ENCODE data around the gene CBS.
"Not testable (repeated sequence)": the region's sequence is repeated elsewhere in the genome, so short reads cannot be mapped to it uniquely, and the experiment has no call there.

Gene CBS

GRCh38 chr21:43102281-43102680 lies 26.6 kb upstream of the CBS start:
- not testable (repeated sequence) for H3K14ac ChIP-seq (ENCODE audit: low read length); H4K91ac ChIP-seq (ENCODE audit: low read depth, low read length, poor library complexity)

GRCh38 chr21:43101676-43102075 lies 26.0 kb upstream of the CBS start:
- not testable (repeated sequence) for H3K36me3 ChIP-seq (replicated peaks in 1 of 2; ENCODE audit: control insufficient read depth in 2 of 2, insufficient read depth in 2 of 2, low read length in 2 of 2); H3K27me3 ChIP-seq (ENCODE audit: control insufficient read depth in 3 of 3, insufficient read depth in 3 of 3, low read depth in 1 of 3, low read length in 3 of 3); H3K4me1 ChIP-seq (ENCODE audit: control insufficient read depth in 2 of 2, insufficient read depth in 1 of 2, low read depth in 1 of 2, low read length in 2 of 2); H4K8ac ChIP-seq (ENCODE audit: low read depth, low read length); H2BK120ac ChIP-seq (ENCODE audit: low read depth, low read length); H3K27ac ChIP-seq (replicated peaks; ENCODE audit: low read length); H3K9ac ChIP-seq (ENCODE audit: low read depth, low read length, poor library complexity); H3K14ac ChIP-seq (ENCODE audit: low read length); H4K91ac ChIP-seq (ENCODE audit: low read depth, low read length, poor library complexity); H3K4me2 ChIP-seq (ENCODE audit: insufficient read depth, low read length, poor library complexity, severe bottlenecking); H3K23ac ChIP-seq (ENCODE audit: low read depth, low read length, poor library complexity); H2AK5ac ChIP-seq (ENCODE audit: low read depth, low read length); H3K4me3 ChIP-seq (ENCODE audit: low read length in 2 of 2); H2BK5ac ChIP-seq (ENCODE audit: low read length); H3K18ac ChIP-seq (ENCODE audit: low read length); H3K79me1 ChIP-seq (ENCODE audit: low read depth, low read length); H2AFZ ChIP-seq (ENCODE audit: low read length); H2BK12ac ChIP-seq (ENCODE audit: low read length); DNase-seq (ENCODE audit: low spot score); H3K9me3 ChIP-seq (replicated peaks in 1 of 2; ENCODE audit: control insufficient read depth in 2 of 2, insufficient read depth in 1 of 2, low read depth in 1 of 2, low read length in 2 of 2); H3K4ac ChIP-seq (ENCODE audit: low read length); H2BK15ac ChIP-seq (ENCODE audit: low read length)
- WGBS, 2 donors (ENCODE audit: extremely low coverage in 2 of 2, insufficient read length in 2 of 2, insufficient replicate concordance in 1 of 2), result no CpG with 5 or more reads among the region's 5 CpGs

More at GRCh38 chr21:43102281-43102680, 26.6 kb upstream of the CBS start:
- DNase-seq (ENCODE audit: low spot score); H2BK120ac ChIP-seq (ENCODE audit: low read depth, low read length); H2BK5ac ChIP-seq (ENCODE audit: low read length); H2AK5ac ChIP-seq (ENCODE audit: low read depth, low read length); H3K4me2 ChIP-seq (ENCODE audit: insufficient read depth, low read length, poor library complexity, severe bottlenecking); H3K4me3 ChIP-seq (ENCODE audit: low read length in 2 of 2); H3K36me3 ChIP-seq (replicated peaks in 1 of 2; ENCODE audit: control insufficient read depth in 2 of 2, insufficient read depth in 2 of 2, low read length in 2 of 2); H3K27me3 ChIP-seq (ENCODE audit: control insufficient read depth in 3 of 3, insufficient read depth in 3 of 3, low read depth in 1 of 3, low read length in 3 of 3); H3K9ac ChIP-seq (ENCODE audit: low read depth, low read length, poor library complexity); H4K8ac ChIP-seq (ENCODE audit: low read depth, low read length); H2BK12ac ChIP-seq (ENCODE audit: low read length); H3K4ac ChIP-seq (ENCODE audit: low read length); H3K23ac ChIP-seq (ENCODE audit: low read depth, low read length, poor library complexity); H2AFZ ChIP-seq (ENCODE audit: low read length); H3K9me3 ChIP-seq (replicated peaks in 1 of 2; ENCODE audit: control insufficient read depth in 2 of 2, insufficient read depth in 1 of 2, low read depth in 1 of 2, low read length in 2 of 2); H3K18ac ChIP-seq (ENCODE audit: low read length); H3K79me1 ChIP-seq (ENCODE audit: low read depth, low read length); H2BK15ac ChIP-seq (ENCODE audit: low read length); H3K27ac ChIP-seq (replicated peaks; ENCODE audit: low read length); H3K4me1 ChIP-seq (ENCODE audit: control insufficient read depth in 2 of 2, insufficient read depth in 1 of 2, low read depth in 1 of 2, low read length in 2 of 2): not testable (repeated sequence)
- no CpG with 5 or more reads among the region's 4 CpGs for WGBS, 2 donors (ENCODE audit: extremely low coverage in 2 of 2, insufficient read length in 2 of 2, insufficient replicate concordance in 1 of 2)

GRCh38 chr21:43101000-43101399 lies 25.4 kb upstream of the CBS start:
- H3K14ac ChIP-seq (ENCODE audit: low read length); H3K79me1 ChIP-seq (ENCODE audit: low read depth, low read length); H2BK5ac ChIP-seq (ENCODE audit: low read length); H3K4me2 ChIP-seq (ENCODE audit: insufficient read depth, low read length, poor library complexity, severe bottlenecking); H2BK15ac ChIP-seq (ENCODE audit: low read length); H3K4me3 ChIP-seq (ENCODE audit: low read length in 2 of 2); H2BK12ac ChIP-seq (ENCODE audit: low read length); H3K4me1 ChIP-seq (ENCODE audit: control insufficient read depth in 2 of 2, insufficient read depth in 1 of 2, low read depth in 1 of 2, low read length in 2 of 2); H2BK120ac ChIP-seq (ENCODE audit: low read depth, low read length); H3K18ac ChIP-seq (ENCODE audit: low read length); H3K9ac ChIP-seq (ENCODE audit: low read depth, low read length, poor library complexity); H2AFZ ChIP-seq (ENCODE audit: low read length); H3K23ac ChIP-seq (ENCODE audit: low read depth, low read length, poor library complexity); DNase-seq (ENCODE audit: low spot score); H3K4ac ChIP-seq (ENCODE audit: low read length); H4K91ac ChIP-seq (ENCODE audit: low read depth, low read length, poor library complexity); H3K36me3 ChIP-seq (replicated peaks in 1 of 2; ENCODE audit: control insufficient read depth in 2 of 2, insufficient read depth in 2 of 2, low read length in 2 of 2); H3K9me3 ChIP-seq (replicated peaks in 1 of 2; ENCODE audit: control insufficient read depth in 2 of 2, insufficient read depth in 1 of 2, low read depth in 1 of 2, low read length in 2 of 2); H3K27me3 ChIP-seq (ENCODE audit: control insufficient read depth in 3 of 3, insufficient read depth in 3 of 3, low read depth in 1 of 3, low read length in 3 of 3); H4K8ac ChIP-seq (ENCODE audit: low read depth, low read length); H3K27ac ChIP-seq (replicated peaks; ENCODE audit: low read length); H2AK5ac ChIP-seq (ENCODE audit: low read depth, low read length): not testable (repeated sequence)
- WGBS, 2 donors (ENCODE audit: extremely low coverage in 2 of 2, insufficient read length in 2 of 2, insufficient replicate concordance in 1 of 2), result no CpG with 5 or more reads among the region's 7 CpGs

- H2BK120ac ChIP-seq (ENCODE audit: low read depth, low read length); H4K91ac ChIP-seq (ENCODE audit: low read depth, low read length, poor library complexity); H3K27ac ChIP-seq (replicated peaks; ENCODE audit: low read length); H3K4me1 ChIP-seq (ENCODE audit: control insufficient read depth in 2 of 2, insufficient read depth in 1 of 2, low read depth in 1 of 2, low read length in 2 of 2); H4K8ac ChIP-seq (ENCODE audit: low read depth, low read length); H2AFZ ChIP-seq (ENCODE audit: low read length); H3K4me3 ChIP-seq (ENCODE audit: low read length in 2 of 2); H2BK5ac ChIP-seq (ENCODE audit: low read length); H3K23ac ChIP-seq (ENCODE audit: low read depth, low read length, poor library complexity); H2BK15ac ChIP-seq (ENCODE audit: low read length); H3K79me1 ChIP-seq (ENCODE audit: low read depth, low read length); H2AK5ac ChIP-seq (ENCODE audit: low read depth, low read length); H3K4ac ChIP-seq (ENCODE audit: low read length); H2BK12ac ChIP-seq (ENCODE audit: low read length); H3K9me3 ChIP-seq (replicated peaks in 1 of 2; ENCODE audit: control insufficient read depth in 2 of 2, insufficient read depth in 1 of 2, low read depth in 1 of 2, low read length in 2 of 2); DNase-seq (ENCODE audit: low spot score); H3K36me3 ChIP-seq (replicated peaks in 1 of 2; ENCODE audit: control insufficient read depth in 2 of 2, insufficient read depth in 2 of 2, low read length in 2 of 2); H3K9ac ChIP-seq (ENCODE audit: low read depth, low read length, poor library complexity); H3K27me3 ChIP-seq (ENCODE audit: control insufficient read depth in 3 of 3, insufficient read depth in 3 of 3, low read depth in 1 of 3, low read length in 3 of 3); H3K14ac ChIP-seq (ENCODE audit: low read length); H3K18ac ChIP-seq (ENCODE audit: low read length); H3K4me2 ChIP-seq (ENCODE audit: insufficient read depth, low read length, poor library complexity, severe bottlenecking): not testable (repeated sequence)
- no CpG with 5 or more reads among the region's 16 CpGs for WGBS, 2 donors (ENCODE audit: extremely low coverage in 2 of 2, insufficient read length in 2 of 2, insufficient replicate concordance in 1 of 2)
Observed at GRCh38 chr21:43091979-43092614, 16.5 kb upstream of the CBS start.

Data from neuronal stem cell (in vitro differentiated cells).